ENCODE measurements around the gene DNMBP.
A peak's percentile ranks its signal among the peaks of the same experiment; 100 is the strongest.

Gene DNMBP

GRCh38 chr10:100009793-100010676, at the start of gene DNMBP:
Gene DNMBP (minus strand): TSS chr10:100009947. CDS start chr10:99972124, 37,823 bp downstream.
- DNase-seq (ENCODE audit: low spot score), result peak; percentile 30

GRCh38 chr10:100057948-100058347, 48.2 kb upstream of the DNMBP start:
- DNase-seq (ENCODE audit: low spot score), result no peak

- DNase-seq (ENCODE audit: low spot score), result no peak
Measured at GRCh38 chr10:100053686-100054460, 44.1 kb upstream of the DNMBP start.

- peak; percentile 59 for DNase-seq (ENCODE audit: low spot score)
Measured at GRCh38 chr10:100046021-100046486, 36.3 kb upstream of the DNMBP start.

GRCh38 chr10:100045592-100045991, 35.8 kb upstream of the DNMBP start:
- DNase-seq (ENCODE audit: low spot score), result no peak

GRCh38 chr10:100043796-100044195, 34.0 kb upstream of the DNMBP start:
- DNase-seq (ENCODE audit: low spot score), result no peak

GRCh38 chr10:100043344-100043743, 33.6 kb upstream of the DNMBP start:
- DNase-seq (ENCODE audit: low spot score), result no peak

GRCh38 chr10:100041306-100042002, 31.7 kb upstream of the DNMBP start:
- DNase-seq (ENCODE audit: low spot score), result no peak

GRCh38 chr10:100038561-100039071, 28.9 kb upstream of the DNMBP start:
- no peak for DNase-seq (ENCODE audit: low spot score)

GRCh38 chr10:100037758-100038315, 28.1 kb upstream of the DNMBP start:
- no peak for DNase-seq (ENCODE audit: low spot score)

GRCh38 chr10:100036850-100037249, 27.1 kb upstream of the DNMBP start:
- no peak for DNase-seq (ENCODE audit: low spot score)

- no peak for DNase-seq (ENCODE audit: low spot score)
Measured at GRCh38 chr10:100033766-100034418, 24.1 kb upstream of the DNMBP start.

GRCh38 chr10:100027416-100027815, 17.7 kb upstream of the DNMBP start:
- no peak for DNase-seq (ENCODE audit: low spot score)

- no peak for DNase-seq (ENCODE audit: low spot score)
Measured at GRCh38 chr10:100025576-100025975, 15.8 kb upstream of the DNMBP start.

- DNase-seq (ENCODE audit: low spot score), result no peak
Measured at GRCh38 chr10:100024748-100025147, 15.0 kb upstream of the DNMBP start.

- DNase-seq (ENCODE audit: low spot score), result no peak
Measured at GRCh38 chr10:100022403-100022802, 12.7 kb upstream of the DNMBP start.

- no peak for DNase-seq (ENCODE audit: low spot score)
Measured at GRCh38 chr10:100021322-100021721, 11.6 kb upstream of the DNMBP start.

GRCh38 chr10:100020886-100021253, 11.1 kb upstream of the DNMBP start:
- DNase-seq (ENCODE audit: low spot score), result no peak

- DNase-seq (ENCODE audit: low spot score), result no peak
Measured at GRCh38 chr10:100020142-100020885, 10.6 kb upstream of the DNMBP start.

GRCh38 chr10:100019787-100020141, 10.0 kb upstream of the DNMBP start:
- no peak for DNase-seq (ENCODE audit: low spot score)

Measured in pons (tissue), 1 donor.